Upper lobe of left lung (tissue), 4 donors: Measurements from ENCODE around the gene TRIM10.
"Not testable (repeated sequence)": the region's sequence is repeated elsewhere in the genome, so short reads cannot be mapped to it uniquely, and the experiment has no call there.

Experiments used
- POLR2A ChIP-seq, 4 donors: fragments of 450-650 bp; IDR thresholded peaks; one replicate each; pipeline ENCODE4 v1.5.1; 2016 to 2017; ENCODE audit warnings: antibody characterized with exemption in 4 of 4, mild to moderate bottlenecking in 2 of 4
- TF ChIP-seq, protein P1 (sequence below), 6 experiments: fragments of 450-650 bp in 4 of 6; fragments of 200-600 bp in 2 of 6; sonication (generic) in 2 of 6; IDR thresholded peaks; one replicate each; pipeline ENCODE4 v1.5.1; 2016 to 2019; ENCODE audit warnings: antibody characterized with exemption in 6 of 6

DNA sequence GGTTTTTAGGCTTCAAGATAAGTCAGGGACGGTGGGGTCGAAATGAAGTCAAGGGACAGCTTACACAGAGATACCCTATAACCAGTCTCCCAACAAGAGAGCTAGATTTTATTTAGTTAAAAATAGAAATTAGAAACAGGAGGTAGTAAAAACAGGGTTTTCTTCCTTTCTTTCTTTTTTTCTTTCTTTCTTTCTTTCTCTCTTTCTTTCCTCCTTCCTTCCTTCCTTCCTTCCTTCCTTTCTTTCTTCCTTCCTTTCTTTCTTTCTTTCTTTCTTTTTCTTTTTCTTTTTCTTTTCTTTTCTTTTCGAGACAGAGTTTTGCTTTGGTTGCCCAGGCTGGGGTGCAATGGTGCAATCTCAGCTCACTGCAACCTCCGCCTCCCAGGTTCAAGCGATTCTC is 42.3 kb downstream of the TRIM10 start:
- TF ChIP-seq, protein P1, sequence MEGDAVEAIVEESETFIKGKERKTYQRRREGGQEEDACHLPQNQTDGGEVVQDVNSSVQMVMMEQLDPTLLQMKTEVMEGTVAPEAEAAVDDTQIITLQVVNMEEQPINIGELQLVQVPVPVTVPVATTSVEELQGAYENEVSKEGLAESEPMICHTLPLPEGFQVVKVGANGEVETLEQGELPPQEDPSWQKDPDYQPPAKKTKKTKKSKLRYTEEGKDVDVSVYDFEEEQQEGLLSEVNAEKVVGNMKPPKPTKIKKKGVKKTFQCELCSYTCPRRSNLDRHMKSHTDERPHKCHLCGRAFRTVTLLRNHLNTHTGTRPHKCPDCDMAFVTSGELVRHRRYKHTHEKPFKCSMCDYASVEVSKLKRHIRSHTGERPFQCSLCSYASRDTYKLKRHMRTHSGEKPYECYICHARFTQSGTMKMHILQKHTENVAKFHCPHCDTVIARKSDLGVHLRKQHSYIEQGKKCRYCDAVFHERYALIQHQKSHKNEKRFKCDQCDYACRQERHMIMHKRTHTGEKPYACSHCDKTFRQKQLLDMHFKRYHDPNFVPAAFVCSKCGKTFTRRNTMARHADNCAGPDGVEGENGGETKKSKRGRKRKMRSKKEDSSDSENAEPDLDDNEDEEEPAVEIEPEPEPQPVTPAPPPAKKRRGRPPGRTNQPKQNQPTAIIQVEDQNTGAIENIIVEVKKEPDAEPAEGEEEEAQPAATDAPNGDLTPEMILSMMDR (IDR thresholded peaks at IDR 0.05) = not testable (repeated sequence)
- not testable (repeated sequence) for TF ChIP-seq POLR2A (IDR thresholded peaks at IDR 0.05)
